Measurements from ENCODE around the gene VWF.
A peak's percentile ranks its signal among the peaks of the same experiment; 100 is the strongest.

VWF gene

GRCh38 chr12:5945071-5946008 lies 179.1 kb downstream of the VWF start, which contains the start of gene ANO2:
Gene ANO2, minus strand, starts transcription at chr12:5945259. Its CDS starts 42 bp downstream, at chr12:5945217.
- Histone ChIP-seq H3K27me3 (ENCODE audit: control insufficient read depth in 1 of 2, insufficient read depth in 2 of 2, low read length in 2 of 2) (peaks cover 34 to 58% of the 10 kb centered on the region in 2 donors), H3K9me3 (ENCODE audit: control insufficient read depth in 1 of 2, low read length in 2 of 2) (no peaks in the 10 kb centered on the region), H3K4me3 (ENCODE audit: low read depth in 1 of 2, low read length in 2 of 2) (peak within 1 kb of the TSS in 1 of 2 donors; percentile 18), H3K27ac (ENCODE audit: low read depth, low read length) (no peak within 1 kb of the TSS), H3K9ac (ENCODE audit: low read depth in 1 of 2, low read length in 2 of 2) (no peak within 1 kb of the TSS), H3K4me1 (ENCODE audit: control insufficient read depth in 1 of 2, insufficient read depth in 2 of 2, low read length in 2 of 2) (peaks cover 0 to 4% of the 10 kb centered on the region in 2 donors), H3K36me3 (ENCODE audit: control insufficient read depth in 1 of 2, insufficient read depth in 2 of 2, low read length in 2 of 2) (no peaks in the 10 kb centered on the region)

- peaks cover 34 to 57% of the 10 kb centered on the region in 2 donors for H3K27me3 ChIP-seq (ENCODE audit: control insufficient read depth in 1 of 2, insufficient read depth in 2 of 2, low read length in 2 of 2)
These were observed 179.8 kb downstream of the VWF start for GRCh38 chr12:5944688-5945070.

GRCh38 chr12:5944053-5944452 lies 180.4 kb downstream of the VWF start:
- Histone ChIP-seq H3K9me3 (ENCODE audit: control insufficient read depth in 1 of 2, low read length in 2 of 2) (no peaks in the 10 kb centered on the region), H3K27ac (ENCODE audit: low read depth, low read length) (no peak overlapping the region), H3K4me1 (ENCODE audit: control insufficient read depth in 1 of 2, insufficient read depth in 2 of 2, low read length in 2 of 2) (peaks cover 0 to 4% of the 10 kb centered on the region in 2 donors), H3K9ac (ENCODE audit: low read depth in 1 of 2, low read length in 2 of 2) (no peak overlapping the region), H3K27me3 (ENCODE audit: control insufficient read depth in 1 of 2, insufficient read depth in 2 of 2, low read length in 2 of 2) (peaks cover 34 to 57% of the 10 kb centered on the region in 2 donors), H3K4me3 (ENCODE audit: low read depth in 1 of 2, low read length in 2 of 2) (no peak overlapping the region), H3K36me3 (ENCODE audit: control insufficient read depth in 1 of 2, insufficient read depth in 2 of 2, low read length in 2 of 2) (no peaks in the 10 kb centered on the region)

More at GRCh38 chr12:5944688-5945070, 179.8 kb downstream of the VWF start:
- peaks cover 0 to 4% of the 10 kb centered on the region in 2 donors for H3K4me1 ChIP-seq (ENCODE audit: control insufficient read depth in 1 of 2, insufficient read depth in 2 of 2, low read length in 2 of 2)
- no peaks in the 10 kb centered on the region for H3K9me3 ChIP-seq (ENCODE audit: control insufficient read depth in 1 of 2, low read length in 2 of 2)
- H3K4me3 ChIP-seq (ENCODE audit: low read depth in 1 of 2, low read length in 2 of 2) = peak overlapping the region in 1 of 2 donors; percentile 18
- H3K9ac ChIP-seq (ENCODE audit: low read depth in 1 of 2, low read length in 2 of 2) = no peak overlapping the region
- H3K36me3 ChIP-seq (ENCODE audit: control insufficient read depth in 1 of 2, insufficient read depth in 2 of 2, low read length in 2 of 2) = no peaks in the 10 kb centered on the region
- H3K27ac ChIP-seq (ENCODE audit: low read depth, low read length) = no peak overlapping the region

GRCh38 chr12:5941907-5942306 lies 182.6 kb downstream of the VWF start:
- Histone ChIP-seq H3K4me3 (ENCODE audit: low read depth in 1 of 2, low read length in 2 of 2) (no peak overlapping the region), H3K4me1 (ENCODE audit: control insufficient read depth in 1 of 2, insufficient read depth in 2 of 2, low read length in 2 of 2) (peaks cover 0 to 4% of the 10 kb centered on the region in 2 donors), H3K9ac (ENCODE audit: low read depth in 1 of 2, low read length in 2 of 2) (no peak overlapping the region), H3K36me3 (ENCODE audit: control insufficient read depth in 1 of 2, insufficient read depth in 2 of 2, low read length in 2 of 2) (no peaks in the 10 kb centered on the region), H3K9me3 (ENCODE audit: control insufficient read depth in 1 of 2, low read length in 2 of 2) (no peaks in the 10 kb centered on the region), H3K27ac (ENCODE audit: low read depth, low read length) (no peak overlapping the region), H3K27me3 (ENCODE audit: control insufficient read depth in 1 of 2, insufficient read depth in 2 of 2, low read length in 2 of 2) (peaks cover 32 to 42% of the 10 kb centered on the region in 2 donors)

GRCh38 chr12:5927732-5928516 lies 196.5 kb downstream of the VWF start:
- H3K27ac ChIP-seq (ENCODE audit: low read depth, low read length) = no peak overlapping the region
- peaks cover 0 to 7% of the 10 kb centered on the region in 2 donors for H3K27me3 ChIP-seq (ENCODE audit: control insufficient read depth in 1 of 2, insufficient read depth in 2 of 2, low read length in 2 of 2)
- no peaks in the 10 kb centered on the region for H3K36me3 ChIP-seq (ENCODE audit: control insufficient read depth in 1 of 2, insufficient read depth in 2 of 2, low read length in 2 of 2)
- H3K4me3 ChIP-seq (ENCODE audit: low read depth in 1 of 2, low read length in 2 of 2) = no peak overlapping the region
- H3K9me3 ChIP-seq (ENCODE audit: control insufficient read depth in 1 of 2, low read length in 2 of 2) = no peaks in the 10 kb centered on the region
- H3K4me1 ChIP-seq (ENCODE audit: control insufficient read depth in 1 of 2, insufficient read depth in 2 of 2, low read length in 2 of 2) = no peaks in the 10 kb centered on the region
- H3K9ac ChIP-seq (ENCODE audit: low read depth in 1 of 2, low read length in 2 of 2) = no peak overlapping the region

- H3K36me3 ChIP-seq (ENCODE audit: control insufficient read depth in 1 of 2, insufficient read depth in 2 of 2, low read length in 2 of 2) = no peaks in the 10 kb centered on the region
- no peak overlapping the region for H3K9ac ChIP-seq (ENCODE audit: low read depth in 1 of 2, low read length in 2 of 2)
- H3K27me3 ChIP-seq (ENCODE audit: control insufficient read depth in 1 of 2, insufficient read depth in 2 of 2, low read length in 2 of 2) = peaks cover 0 to 4% of the 10 kb centered on the region in 2 donors
- no peak overlapping the region for H3K4me3 ChIP-seq (ENCODE audit: low read depth in 1 of 2, low read length in 2 of 2)
- H3K4me1 ChIP-seq (ENCODE audit: control insufficient read depth in 1 of 2, insufficient read depth in 2 of 2, low read length in 2 of 2) = no peaks in the 10 kb centered on the region
- H3K27ac ChIP-seq (ENCODE audit: low read depth, low read length) = no peak overlapping the region
- H3K9me3 ChIP-seq (ENCODE audit: control insufficient read depth in 1 of 2, low read length in 2 of 2) = no peaks in the 10 kb centered on the region
These were observed 198.8 kb downstream of the VWF start for GRCh38 chr12:5925646-5926045.

- Histone ChIP-seq H3K9me3 (ENCODE audit: control insufficient read depth in 1 of 2, low read length in 2 of 2) (no peaks in the 10 kb centered on the region), H3K27me3 (ENCODE audit: control insufficient read depth in 1 of 2, insufficient read depth in 2 of 2, low read length in 2 of 2) (peaks cover 0 to 4% of the 10 kb centered on the region in 2 donors), H3K4me1 (ENCODE audit: control insufficient read depth in 1 of 2, insufficient read depth in 2 of 2, low read length in 2 of 2) (no peaks in the 10 kb centered on the region), H3K9ac (ENCODE audit: low read depth in 1 of 2, low read length in 2 of 2) (no peak overlapping the region), H3K27ac (ENCODE audit: low read depth, low read length) (no peak overlapping the region), H3K36me3 (ENCODE audit: control insufficient read depth in 1 of 2, insufficient read depth in 2 of 2, low read length in 2 of 2) (no peaks in the 10 kb centered on the region), H3K4me3 (ENCODE audit: low read depth in 1 of 2, low read length in 2 of 2) (no peak overlapping the region)
These were observed 200.1 kb downstream of the VWF start for GRCh38 chr12:5924342-5924741.

GRCh38 chr12:5923751-5924150 lies 200.7 kb downstream of the VWF start:
- Histone ChIP-seq H3K27ac (ENCODE audit: low read depth, low read length) (no peak overlapping the region), H3K9ac (ENCODE audit: low read depth in 1 of 2, low read length in 2 of 2) (no peak overlapping the region), H3K27me3 (ENCODE audit: control insufficient read depth in 1 of 2, insufficient read depth in 2 of 2, low read length in 2 of 2) (peaks cover 0 to 4% of the 10 kb centered on the region in 2 donors), H3K36me3 (ENCODE audit: control insufficient read depth in 1 of 2, insufficient read depth in 2 of 2, low read length in 2 of 2) (no peaks in the 10 kb centered on the region), H3K4me3 (ENCODE audit: low read depth in 1 of 2, low read length in 2 of 2) (no peak overlapping the region), H3K4me1 (ENCODE audit: control insufficient read depth in 1 of 2, insufficient read depth in 2 of 2, low read length in 2 of 2) (no peaks in the 10 kb centered on the region), H3K9me3 (ENCODE audit: control insufficient read depth in 1 of 2, low read length in 2 of 2) (no peaks in the 10 kb centered on the region)

GRCh38 chr12:5923043-5923605 lies 201.3 kb downstream of the VWF start:
- H3K9me3 ChIP-seq (ENCODE audit: control insufficient read depth in 1 of 2, low read length in 2 of 2) = no peaks in the 10 kb centered on the region
- no peaks in the 10 kb centered on the region for H3K36me3 ChIP-seq (ENCODE audit: control insufficient read depth in 1 of 2, insufficient read depth in 2 of 2, low read length in 2 of 2)
- H3K4me3 ChIP-seq (ENCODE audit: low read depth in 1 of 2, low read length in 2 of 2) = no peak overlapping the region
- H3K4me1 ChIP-seq (ENCODE audit: control insufficient read depth in 1 of 2, insufficient read depth in 2 of 2, low read length in 2 of 2) = no peaks in the 10 kb centered on the region
- H3K9ac ChIP-seq (ENCODE audit: low read depth in 1 of 2, low read length in 2 of 2) = no peak overlapping the region
- H3K27ac ChIP-seq (ENCODE audit: low read depth, low read length) = no peak overlapping the region
- H3K27me3 ChIP-seq (ENCODE audit: control insufficient read depth in 1 of 2, insufficient read depth in 2 of 2, low read length in 2 of 2) = peaks cover 0 to 4% of the 10 kb centered on the region in 2 donors

Measured in duodenal mucosa (tissue), 2 donors.